Activated CD8-positive, alpha-beta memory T cell treated with anti-CD3 and anti-CD28 coated beads, Interleukin-2, amount 50 U/mL, for 48 hours (primary cell): ENCODE data around the gene EML3.
A peak's percentile ranks its signal among the peaks of the same experiment; 100 is the strongest.
"Not testable (repeated sequence)": the region's sequence is repeated elsewhere in the genome, so short reads cannot be mapped to it uniquely, and the experiment has no call there.

Experiments used
- DNase-seq: peaks from one replicate; pipeline ENCODE4 v3.0.0-alpha.2; 2020

EML3 gene

DNA sequence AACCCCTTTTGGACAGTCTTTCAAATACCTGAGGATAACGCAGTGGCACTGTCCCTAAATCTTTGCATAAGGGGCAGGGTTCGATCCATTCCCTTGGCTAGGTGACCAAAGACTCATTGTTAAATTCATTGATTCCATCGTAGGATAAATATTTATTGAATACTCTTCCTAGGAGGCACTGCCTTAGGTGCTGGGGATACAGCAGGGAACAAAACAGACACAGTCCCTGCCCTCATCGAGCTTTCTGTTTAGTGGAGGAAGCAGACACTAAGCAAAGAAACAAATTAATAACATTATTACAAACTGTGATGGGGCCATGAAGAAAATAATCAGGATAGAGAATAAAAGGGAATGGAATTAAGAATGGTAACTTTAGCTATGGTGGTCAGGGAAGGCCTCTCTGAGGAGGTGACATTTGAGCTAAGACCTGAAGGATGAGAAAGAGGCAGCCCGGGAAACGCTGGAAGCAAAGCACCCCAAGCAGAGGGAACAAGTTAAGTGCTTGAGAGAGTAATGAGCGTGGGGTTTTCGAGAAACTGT is 8.5 kb upstream of the EML3 start:
- DNase-seq, result no peak

DNA sequence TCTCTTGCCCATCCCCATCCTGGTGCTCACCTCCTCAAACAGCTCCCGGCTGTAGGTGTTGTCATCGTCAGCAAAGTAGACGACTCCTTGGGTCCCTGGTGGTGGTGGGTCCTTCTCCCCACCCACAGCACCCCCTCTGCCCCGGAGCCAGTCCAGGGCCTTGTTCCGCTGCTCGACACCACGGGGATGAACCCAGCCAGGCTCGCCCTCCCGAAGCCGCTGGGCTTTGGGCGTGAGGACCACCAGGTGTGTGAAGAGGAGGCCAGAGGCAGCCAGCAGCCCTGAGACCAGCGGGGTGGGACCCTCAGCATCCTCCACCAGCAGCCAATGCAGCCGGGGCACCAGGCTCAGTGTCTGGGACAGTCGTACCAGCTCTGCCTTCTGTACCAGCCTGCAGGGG is 4.4 kb upstream of the EML3 start:
- not testable (repeated sequence) for DNase-seq

DNA sequence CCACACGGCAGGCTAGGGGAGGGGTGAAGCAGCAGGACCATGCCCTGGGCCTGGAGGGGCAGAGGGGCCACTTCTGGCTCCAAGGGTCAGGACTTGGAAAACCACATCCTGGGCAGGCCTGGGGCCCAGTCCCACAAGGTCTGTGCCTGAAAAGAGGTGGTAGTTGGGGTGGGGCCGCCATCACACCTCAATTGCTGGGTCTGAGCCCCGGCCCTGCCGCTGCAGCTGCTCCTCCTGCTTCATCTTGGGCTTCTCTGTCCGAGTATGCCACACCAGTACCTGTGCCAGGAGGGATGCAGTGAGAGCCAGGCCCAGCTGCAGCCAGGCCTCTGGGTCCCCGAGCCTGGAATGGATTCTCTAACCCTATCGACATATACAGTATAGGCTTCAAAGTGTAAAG is 2.9 kb upstream of the EML3 start:
- DNase-seq, result no peak

DNA sequence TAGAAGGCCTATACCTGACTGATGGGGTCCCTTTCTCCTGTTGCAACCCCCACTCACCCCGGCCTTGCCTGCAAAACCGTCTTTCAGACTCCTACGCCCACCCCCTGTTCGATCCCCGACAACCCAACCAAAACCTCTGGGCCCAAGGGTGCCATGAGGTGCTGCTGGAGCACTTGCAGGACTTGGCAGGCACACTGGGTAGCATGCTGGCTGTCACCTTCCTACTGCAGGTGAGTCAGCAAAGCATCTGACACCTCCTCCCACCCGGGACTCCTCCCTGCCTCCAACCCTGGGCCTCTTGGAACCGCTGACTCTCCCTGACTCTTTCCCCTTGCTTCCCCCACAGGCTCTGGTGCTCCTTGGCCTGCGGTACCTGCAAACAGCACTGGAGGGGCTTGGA is 1.7 kb upstream of the EML3 start:
- DNase-seq, result peak; percentile 71

DNA sequence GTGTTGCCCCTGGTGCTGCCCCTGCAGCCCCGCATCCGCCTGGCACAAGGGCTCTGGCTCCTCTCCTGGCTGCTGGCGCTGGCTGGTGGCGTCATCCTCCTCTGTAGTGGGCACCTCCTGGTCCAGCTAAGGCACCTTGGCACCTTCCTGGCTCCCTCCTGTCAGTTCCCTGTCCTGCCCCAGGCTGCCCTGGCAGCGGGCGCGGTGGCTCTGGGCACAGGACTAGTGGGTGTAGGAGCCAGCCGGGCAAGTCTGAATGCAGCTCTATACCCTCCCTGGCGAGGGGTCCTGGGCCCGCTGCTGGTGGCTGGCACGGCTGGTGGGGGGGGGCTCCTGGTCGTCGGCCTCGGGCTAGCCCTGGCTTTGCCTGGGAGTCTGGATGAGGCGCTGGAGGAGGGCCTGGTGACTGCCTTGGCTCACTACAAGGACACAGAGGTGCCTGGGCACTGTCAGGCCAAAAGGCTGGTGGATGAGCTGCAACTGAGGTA is 760 bp upstream of the EML3 start:
- no peak for DNase-seq

DNA sequence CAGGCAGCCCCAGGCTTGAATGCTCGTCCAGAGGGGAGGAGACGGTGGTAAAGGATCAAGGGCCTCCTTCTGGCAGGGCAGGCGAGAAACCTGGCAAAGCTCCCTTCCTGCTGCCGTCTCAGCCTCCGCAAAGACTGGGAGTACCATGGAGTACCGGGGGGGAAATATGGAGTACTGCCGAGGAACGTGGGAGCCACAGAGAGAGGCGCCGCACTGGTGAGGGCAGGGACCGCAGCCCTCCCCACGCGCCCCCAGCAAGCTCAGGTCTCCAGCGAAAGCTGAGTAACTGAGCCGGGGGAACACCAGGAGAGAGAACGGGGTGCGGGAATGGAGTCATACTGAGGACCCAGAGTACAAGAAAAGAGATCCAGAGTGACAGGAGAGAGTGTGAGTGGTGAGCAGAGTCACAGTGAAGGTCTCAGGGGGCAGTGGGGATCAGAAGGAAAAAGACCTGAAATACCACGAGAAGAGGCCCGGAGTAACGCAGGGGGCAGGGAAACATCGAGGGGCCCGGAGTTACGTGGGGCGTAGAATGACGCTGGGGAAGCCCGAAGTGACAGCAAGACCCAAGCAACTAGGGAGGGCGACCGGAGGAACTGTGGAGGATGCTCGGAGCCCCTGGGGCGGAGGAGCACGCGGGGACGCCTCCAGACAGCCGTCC is 740 bp downstream of the EML3 start:
- peak; percentile 80 for DNase-seq

DNA sequence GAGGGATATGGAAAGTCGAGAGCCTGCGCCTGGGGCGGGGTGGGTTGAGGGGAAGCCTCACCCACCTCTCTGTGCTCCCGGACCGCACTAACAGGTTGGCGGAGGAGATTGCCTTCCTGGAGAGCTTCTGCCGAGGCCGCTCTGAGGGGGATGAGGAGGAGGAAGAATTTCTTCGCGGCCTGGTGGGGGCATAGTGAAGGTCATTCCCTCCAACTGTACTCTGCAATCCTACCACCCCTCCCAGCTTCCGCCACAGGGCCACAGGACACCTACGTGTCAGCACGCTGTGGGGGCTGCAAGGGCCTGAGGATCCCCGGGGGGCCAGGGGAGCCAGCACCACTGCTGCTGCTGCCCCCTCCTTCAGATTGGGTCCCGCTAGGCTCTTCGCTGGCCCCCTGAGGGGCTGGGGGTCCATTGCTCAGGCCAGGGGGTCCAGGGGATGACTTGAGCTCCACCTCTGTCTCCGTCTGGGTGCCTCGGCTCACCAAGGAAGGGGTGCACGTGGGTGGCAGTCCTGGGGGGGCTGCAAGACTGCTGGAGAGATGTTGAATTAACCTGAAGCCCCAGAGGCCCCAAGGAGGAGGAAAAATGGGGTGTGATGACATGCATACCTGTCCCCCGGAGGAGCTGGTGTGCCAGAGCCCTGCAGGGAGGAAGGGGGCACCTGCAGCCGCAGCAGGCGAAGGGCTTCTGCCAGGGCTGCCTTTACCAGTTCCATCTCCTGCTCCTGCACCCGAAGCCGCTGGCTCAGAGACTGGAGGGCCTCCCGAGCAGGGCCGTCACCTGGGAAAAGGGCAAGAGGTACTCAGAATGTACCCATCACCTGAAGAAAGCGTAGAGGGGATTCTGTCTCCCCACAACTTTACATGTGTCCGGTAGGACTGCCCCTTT is 1.5 kb downstream of the EML3 start:
- DNase-seq, result no peak

DNA sequence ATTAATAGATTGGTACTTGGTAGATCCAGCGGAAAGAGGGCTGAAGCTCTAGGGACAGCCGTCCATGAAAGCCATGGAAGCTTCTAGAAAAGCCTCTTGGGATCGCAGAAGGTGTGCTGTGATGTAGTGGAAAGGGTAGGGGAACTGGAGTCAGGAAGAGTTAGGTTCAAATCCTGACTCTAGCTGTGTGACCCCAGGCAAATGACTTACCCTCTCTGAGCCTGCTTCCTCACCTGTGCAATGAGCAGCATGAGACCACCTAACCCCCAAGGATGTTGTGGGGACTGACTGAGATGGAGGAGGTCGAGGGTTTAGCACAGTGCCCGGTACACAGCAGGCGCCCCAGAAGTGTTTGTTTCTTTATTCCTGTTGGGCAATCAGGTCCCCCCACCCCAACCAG is 2.2 kb downstream of the EML3 start:
- DNase-seq, result no peak

DNA sequence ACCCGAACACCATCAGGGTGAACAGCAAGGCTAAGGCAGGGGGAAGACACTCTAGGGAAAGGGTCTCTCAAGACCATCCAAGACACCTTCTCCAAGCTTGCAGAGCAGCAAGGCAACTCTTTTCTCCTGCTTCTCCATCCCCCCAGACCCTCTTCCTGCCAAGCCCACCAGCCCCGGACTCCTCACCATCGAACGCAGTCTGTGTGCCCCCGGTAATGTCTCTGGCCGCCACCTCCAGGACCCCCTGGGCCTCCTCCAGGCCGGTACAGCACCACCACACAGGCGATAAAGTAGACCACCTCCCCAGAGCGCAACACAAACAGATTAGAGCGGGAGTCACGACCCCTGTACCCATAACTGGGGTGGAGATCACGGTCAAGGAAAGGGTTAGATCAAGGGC is 3.8 kb downstream of the EML3 start:
- no peak for DNase-seq

DNA sequence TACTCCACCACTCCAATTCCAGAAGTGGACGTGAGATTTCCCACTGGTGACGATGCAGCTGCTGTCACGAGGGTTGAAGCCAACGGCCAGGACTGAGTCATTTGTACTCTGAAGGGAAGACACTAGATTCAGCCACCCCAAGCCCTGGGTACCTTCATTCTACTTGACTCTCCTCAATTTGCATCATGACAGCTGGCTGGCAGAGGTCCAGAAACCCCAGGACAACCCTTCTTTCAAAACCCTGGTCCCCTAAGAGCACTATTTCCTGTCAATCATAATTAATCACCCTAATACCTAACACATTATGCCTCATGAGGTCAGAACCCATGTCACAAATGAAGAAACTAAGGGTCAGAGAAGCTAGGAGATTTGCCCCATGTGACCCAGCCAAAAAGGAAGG is 4.9 kb downstream of the EML3 start:
- no peak for DNase-seq

DNA sequence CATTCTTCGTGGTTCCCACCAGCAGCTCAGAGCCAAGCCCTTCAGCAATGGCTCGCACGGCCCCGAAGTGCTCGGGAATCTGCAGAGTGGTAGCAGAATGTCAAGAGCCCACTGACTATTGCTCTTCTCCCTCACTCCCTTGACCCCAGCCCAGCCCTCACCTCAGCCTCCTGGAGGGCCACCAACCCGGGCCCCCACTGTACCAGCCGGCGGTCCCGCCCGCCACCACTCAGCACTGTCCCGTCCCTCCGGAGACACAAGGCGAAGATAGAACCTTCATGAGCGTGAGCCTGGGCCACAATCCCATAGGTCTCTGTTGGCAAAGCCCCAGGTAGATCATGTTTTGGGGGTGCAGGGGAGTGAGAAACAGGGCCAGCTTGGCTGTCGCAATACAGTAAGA is 6.7 kb downstream of the EML3 start:
- no peak for DNase-seq

DNA sequence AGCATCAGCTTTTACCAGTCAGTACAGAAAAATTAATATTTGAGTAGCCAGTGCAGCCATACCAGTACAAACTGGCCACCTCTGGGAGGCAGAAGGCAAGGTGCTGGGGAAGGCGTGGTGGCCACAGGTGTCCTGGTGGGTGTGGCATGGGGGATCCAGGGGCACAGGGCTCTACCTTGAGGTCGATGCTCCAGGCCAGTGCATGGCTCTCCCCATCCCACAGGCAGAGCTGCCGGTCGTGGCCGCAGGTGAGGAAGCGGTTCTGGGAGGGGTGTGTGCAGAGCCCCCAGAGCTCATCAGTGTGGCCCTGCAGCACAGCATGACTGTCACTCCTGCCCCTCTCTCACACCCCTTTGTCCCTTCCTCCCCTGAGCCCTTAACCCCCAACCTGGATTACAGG is 7.1 kb downstream of the EML3 start:
- DNase-seq, result no peak

DNA sequence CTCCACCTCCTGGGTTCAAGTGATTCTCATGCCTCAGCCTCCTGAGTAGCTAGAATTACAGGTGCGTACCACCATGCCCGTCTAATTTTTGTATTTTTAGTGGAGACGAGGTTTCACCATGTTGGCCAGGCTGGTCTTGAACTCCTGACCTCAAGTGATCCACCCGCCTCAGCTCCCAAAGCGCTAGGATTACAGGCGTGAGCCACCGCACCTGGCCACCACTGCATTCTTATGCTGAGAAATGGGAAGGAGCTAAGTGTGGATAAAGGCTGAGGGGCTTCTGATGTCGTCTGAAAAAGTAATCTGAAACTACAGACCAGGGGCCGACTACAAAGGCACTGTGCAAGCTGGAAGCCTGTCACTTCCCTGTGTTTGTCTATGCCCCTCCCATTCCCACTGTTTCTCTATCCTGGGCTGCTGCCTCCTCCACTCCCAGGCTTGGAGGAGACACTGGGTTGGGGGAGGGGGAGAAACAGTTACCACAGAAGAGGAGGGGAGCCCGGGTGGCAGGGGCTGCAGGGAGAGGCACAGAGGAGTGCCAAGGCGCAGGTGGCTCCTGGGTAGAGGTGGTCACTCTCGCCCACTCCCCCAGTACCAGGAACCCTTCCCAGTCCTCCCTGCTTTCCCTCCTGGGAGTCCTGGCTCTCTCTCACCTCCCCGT is 8.0 kb downstream of the EML3 start:
- no peak for DNase-seq

DNA sequence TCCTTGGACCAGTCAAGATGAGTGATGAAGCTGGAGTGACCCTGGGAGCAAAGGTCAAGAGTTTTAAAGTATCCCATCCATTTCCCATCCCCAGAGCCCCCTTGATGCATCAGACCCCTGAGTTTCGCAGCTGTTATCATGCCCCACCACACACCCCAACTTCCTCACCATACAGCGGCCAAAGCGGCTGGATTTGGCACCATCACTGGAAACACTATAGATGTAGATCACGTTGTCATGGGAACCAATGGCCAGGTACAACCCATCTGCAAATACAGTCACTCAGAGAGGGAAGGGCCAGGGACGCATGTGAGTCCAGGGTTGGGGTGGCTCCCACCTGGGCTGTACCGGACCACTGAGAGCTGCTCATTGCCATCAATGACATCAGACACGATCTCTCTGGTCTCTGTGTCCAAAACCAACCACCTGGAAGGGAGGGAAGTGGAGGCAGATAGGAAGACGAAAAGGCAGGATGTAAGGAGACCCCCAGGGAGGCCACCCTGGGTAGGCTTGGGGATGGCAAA is 8.7 kb downstream of the EML3 start:
- DNase-seq, result no peak

DNA sequence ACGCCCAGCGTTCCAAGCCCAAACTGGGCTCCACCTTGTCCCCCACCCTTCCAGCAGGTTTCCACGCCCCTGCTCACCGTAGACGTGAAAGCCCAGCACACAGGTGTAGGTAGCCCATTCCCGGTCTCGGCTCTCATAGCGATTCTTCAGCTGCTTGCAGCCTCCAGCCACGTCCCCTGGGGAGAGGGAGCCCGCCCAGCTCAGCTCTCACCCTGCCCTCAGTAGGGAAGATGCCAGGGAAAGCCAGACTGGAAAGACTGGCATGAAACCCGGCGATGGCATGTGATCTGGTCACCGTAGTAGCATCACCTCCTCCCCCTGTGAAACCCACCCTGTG is 9.5 kb downstream of the EML3 start:
- DNase-seq, result no peak

DNA sequence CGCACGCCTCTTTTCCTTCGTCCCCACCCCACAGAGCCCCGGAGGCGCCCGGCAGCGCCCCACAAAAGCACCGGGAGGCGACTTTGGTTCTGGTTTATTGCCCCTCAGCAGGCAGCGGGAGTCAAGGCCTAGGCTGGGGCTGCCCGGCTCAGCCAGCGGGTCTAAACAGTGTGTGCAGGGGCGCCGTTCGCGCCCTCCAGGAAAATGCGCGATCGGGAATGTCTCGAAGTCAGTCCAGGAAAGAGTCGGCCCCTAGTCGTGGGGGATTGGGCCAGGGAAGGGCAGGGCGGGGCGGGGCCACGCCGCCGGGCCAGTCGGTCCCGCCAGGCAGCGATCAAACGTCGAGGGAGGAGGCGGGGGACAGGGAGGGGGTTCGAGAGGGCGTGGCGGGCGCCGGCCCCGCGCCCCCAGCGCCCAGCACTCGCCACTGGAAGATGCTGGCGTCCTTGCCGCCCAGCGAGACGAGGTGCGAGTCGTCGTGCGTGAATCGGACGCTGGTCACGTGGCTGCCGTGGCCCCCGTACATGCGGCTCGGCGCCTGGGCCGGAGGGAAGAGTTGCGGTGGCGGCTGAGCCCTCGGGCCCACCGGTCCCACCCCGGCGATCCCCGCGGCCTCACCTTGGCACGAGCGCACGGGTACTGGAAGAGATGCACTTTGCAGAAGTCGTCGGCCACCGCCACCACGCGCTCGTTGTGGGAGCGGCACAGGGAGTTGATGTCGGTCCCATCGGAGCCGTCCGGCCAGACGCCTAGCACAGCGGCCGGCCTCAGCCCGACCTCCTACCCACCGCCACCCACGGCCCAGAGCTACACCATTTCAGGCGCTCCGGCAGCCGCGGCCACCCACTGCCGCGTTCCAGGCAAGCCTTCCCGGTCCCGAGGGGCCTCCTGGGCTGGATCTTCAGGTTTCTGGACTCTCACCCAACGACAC is 10.2 kb downstream of the EML3 start:
- peak; percentile 65 for DNase-seq

DNA sequence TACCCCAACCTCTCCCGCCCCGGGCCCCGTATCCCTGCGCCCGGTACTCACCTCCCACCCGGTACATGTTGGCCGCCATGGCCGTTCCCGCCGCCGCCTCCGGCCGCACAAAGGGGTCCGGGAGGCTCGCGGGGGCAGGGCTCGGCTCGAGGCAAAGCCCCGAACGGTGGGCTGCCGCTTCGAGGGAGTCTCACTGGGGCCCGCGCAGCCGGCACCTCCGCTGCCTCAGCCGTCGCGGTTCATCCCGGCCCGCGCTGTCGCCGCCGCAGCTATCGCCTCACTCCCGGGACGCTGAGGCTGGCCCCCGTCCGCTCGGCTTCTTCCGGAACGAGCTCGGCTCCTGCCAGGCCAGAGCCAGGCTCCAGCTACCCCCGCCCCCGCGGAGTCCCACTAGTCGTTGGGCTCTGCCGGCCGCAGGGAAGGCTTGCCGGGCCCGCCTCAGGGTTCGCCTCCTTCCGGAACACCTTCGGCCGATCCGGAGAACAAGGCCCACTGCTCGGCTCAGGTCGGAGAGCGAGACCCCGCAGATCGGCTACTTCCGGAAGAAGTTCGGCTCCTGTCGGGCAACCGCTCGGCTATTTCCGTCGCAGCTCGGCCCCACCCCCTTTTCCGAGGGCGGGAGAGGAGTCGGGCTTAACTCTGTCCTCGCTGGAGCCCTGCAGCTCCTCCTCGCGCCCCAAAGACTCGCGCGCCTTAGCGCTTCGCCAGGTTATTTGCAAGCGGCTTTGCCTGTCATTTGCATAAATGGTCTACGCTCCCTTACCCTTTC is 11.0 kb downstream of the EML3 start, which contains the start of gene MTA2:
Gene MTA2, minus strand, starts transcription at position 494 of the 769 bp plus-strand sequence. Its CDS starts 415 bp downstream, at position 79.
- peak; percentile 100 for DNase-seq

DNA sequence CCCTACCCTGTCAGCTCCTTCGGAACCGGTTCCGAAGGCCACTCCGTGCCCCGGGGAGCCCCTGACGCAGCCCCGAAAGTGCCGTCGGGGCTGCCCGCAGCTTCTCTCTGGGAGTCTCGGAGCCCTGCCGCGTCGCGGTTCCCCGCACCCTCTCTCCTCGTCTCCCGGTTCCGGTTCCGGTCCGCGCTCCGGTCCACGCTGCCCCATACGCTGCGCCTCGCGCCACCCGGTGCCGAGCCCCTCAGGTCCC is 11.5 kb downstream of the EML3 start:
- DNase-seq, result peak; percentile 80

DNA sequence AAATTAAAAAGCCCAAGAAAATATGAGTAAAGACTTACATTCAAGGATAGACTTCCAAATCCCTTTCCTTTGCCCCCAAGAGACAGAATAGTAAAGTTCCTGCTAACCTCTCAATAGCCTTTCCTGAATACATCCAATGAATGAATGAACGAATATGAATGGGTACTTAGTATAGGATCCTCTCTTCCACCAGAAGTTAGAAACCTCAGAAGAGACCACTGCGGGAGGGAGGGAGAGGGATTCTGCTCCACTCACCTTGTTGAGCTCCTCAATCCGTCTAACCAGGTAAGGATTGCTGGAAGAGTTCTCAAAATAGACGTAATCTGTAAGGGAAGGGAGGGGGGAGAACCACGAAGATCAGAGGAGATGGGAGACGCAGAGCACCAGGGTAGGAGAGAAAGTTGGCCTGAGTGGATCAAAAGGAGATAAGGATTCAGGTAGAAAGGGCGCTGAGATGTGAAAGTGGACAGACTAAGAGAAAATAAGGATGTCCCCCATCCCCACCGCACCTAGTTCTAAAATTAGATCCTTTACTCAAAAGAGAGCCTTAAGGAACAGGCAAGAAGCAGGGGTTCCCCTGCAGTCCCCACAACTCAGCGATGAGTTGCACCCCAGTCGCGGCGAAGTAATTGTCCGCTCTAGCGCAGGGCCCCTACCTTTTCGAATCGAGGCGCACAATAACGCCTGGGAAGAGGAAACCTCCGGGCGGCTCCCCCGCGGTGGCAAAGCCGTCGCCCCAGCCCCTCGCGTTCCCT is 12.0 kb downstream of the EML3 start:
- no peak for DNase-seq

DNA sequence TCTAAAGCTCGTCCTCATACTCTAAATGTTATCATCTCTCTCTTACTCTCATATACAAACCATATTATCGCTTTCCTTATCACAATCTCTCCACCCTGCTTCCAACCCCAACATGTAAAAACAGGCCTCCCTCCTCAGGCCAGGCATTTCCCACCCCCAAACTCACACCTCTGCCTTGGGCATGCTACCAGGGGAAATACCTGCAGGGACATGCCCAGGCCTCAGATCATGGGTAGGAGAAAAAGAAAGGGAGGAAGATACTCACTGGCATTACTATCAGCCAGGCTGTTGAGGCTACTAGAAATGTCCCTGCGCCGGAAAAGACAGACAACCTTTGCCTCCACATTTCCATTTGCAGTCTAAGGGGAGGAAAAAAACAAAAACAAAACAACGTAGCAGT is 12.7 kb downstream of the EML3 start:
- DNase-seq, result no peak
